Skeletal muscle satellite cell (primary cell): ENCODE data around the gene BET1.

ENCODE experiments used
- H3K27me3 ChIP-seq: 2 replicates; pipeline ENCODE4 v1.7.0; 2013; ENCODE audit warnings: low read length; ENCODE audit not compliant: control insufficient read depth, insufficient read depth
- H3K36me3 ChIP-seq: 2 replicates; pipeline ENCODE4 v1.7.0; 2013; ENCODE audit warnings: mild to moderate bottlenecking, control low read depth, low read length; ENCODE audit not compliant: insufficient read depth
- H3K4me1 ChIP-seq: 2 replicates; pipeline ENCODE4 v1.7.0; 2013; ENCODE audit warnings: low read length; ENCODE audit not compliant: control insufficient read depth, insufficient read depth
- H3K4me2 ChIP-seq: 2 replicates; pipeline ENCODE4 v1.7.0; 2013; ENCODE audit warnings: mild to moderate bottlenecking, low read length
- H3K4me3 ChIP-seq: 2 replicates; pipeline ENCODE4 v1.7.0; 2013; ENCODE audit warnings: low read length
- H3K9ac ChIP-seq: 2 replicates; pipeline ENCODE4 v1.7.0; 2013; ENCODE audit warnings: mild to moderate bottlenecking, low read depth, low read length, moderate library complexity
- H3K9me3 ChIP-seq: replicated peaks from 2 replicates; pipeline ENCODE4 v1.7.0; 2013; ENCODE audit warnings: mild to moderate bottlenecking, control low read depth, low read length

BET1 gene

GRCh38 chr7:94011714-94012353 lies 7.7 kb upstream of the BET1 start:
- Histone ChIP-seq H3K27me3 (peaks cover 4% of the 10 kb centered on the region), H3K4me1 (no peaks in the 10 kb centered on the region), H3K9me3 (no peaks in the 10 kb centered on the region), H3K4me3 (no peak overlapping the region), H3K4me2 (no peak overlapping the region), H3K9ac (no peak overlapping the region), H3K36me3 (no peaks in the 10 kb centered on the region)

GRCh38 chr7:94008537-94008936 lies 4.4 kb upstream of the BET1 start:
- Histone ChIP-seq H3K4me1 (peaks cover 5% of the 10 kb centered on the region), H3K9me3 (no peaks in the 10 kb centered on the region), H3K27me3 (no peaks in the 10 kb centered on the region), H3K9ac (no peak overlapping the region), H3K4me3 (no peak overlapping the region), H3K36me3 (no peaks in the 10 kb centered on the region), H3K4me2 (no peak overlapping the region)

- Histone ChIP-seq H3K36me3 (no peaks in the 10 kb centered on the region), H3K9me3 (no peaks in the 10 kb centered on the region), H3K4me3 (no peak overlapping the region), H3K4me1 (peaks cover 16% of the 10 kb centered on the region), H3K9ac (no peak overlapping the region), H3K4me2 (no peak overlapping the region), H3K27me3 (no peaks in the 10 kb centered on the region)
These were observed 1.6 kb upstream of the BET1 start for GRCh38 chr7:94005753-94006152.

GRCh38 chr7:94003446-94004023 lies 620 bp downstream of the BET1 start:
- Histone ChIP-seq H3K4me1 (peaks cover 16% of the 10 kb centered on the region), H3K36me3 (no peaks in the 10 kb centered on the region), H3K4me2 (peak overlapping the region; percentile 86), H3K4me3 (peak overlapping the region; percentile 88), H3K9ac (peak overlapping the region; percentile 98), H3K9me3 (no peaks in the 10 kb centered on the region), H3K27me3 (no peaks in the 10 kb centered on the region)

GRCh38 chr7:94001396-94001795 lies 2.8 kb downstream of the BET1 start:
- H3K4me3 ChIP-seq: no peak overlapping the region
- no peak overlapping the region for H3K9ac ChIP-seq
- no peaks in the 10 kb centered on the region for H3K27me3 ChIP-seq
- H3K36me3 ChIP-seq: peaks cover 9% of the 10 kb centered on the region
- H3K4me2 ChIP-seq: no peak overlapping the region
- H3K9me3 ChIP-seq: no peaks in the 10 kb centered on the region
- H3K4me1 ChIP-seq: peaks cover 16% of the 10 kb centered on the region

- Histone ChIP-seq H3K4me2 (no peak overlapping the region), H3K4me1 (peaks cover 5% of the 10 kb centered on the region), H3K9ac (no peak overlapping the region), H3K4me3 (no peak overlapping the region), H3K27me3 (no peaks in the 10 kb centered on the region), H3K36me3 (peaks cover 27% of the 10 kb centered on the region), H3K9me3 (no peaks in the 10 kb centered on the region)
These were observed 6.3 kb downstream of the BET1 start for GRCh38 chr7:93997868-93998267.

GRCh38 chr7:93992421-93993110 lies 11.6 kb downstream of the BET1 start:
- Histone ChIP-seq H3K4me3 (no peak overlapping the region), H3K27me3 (no peaks in the 10 kb centered on the region), H3K4me1 (no peaks in the 10 kb centered on the region), H3K36me3 (peaks cover 24% of the 10 kb centered on the region), H3K9me3 (no peaks in the 10 kb centered on the region), H3K9ac (no peak overlapping the region), H3K4me2 (no peak overlapping the region)

GRCh38 chr7:93987297-93987696 lies 16.9 kb downstream of the BET1 start:
- H3K4me3 ChIP-seq: no peak overlapping the region
- no peaks in the 10 kb centered on the region for H3K27me3 ChIP-seq
- no peak overlapping the region for H3K9ac ChIP-seq
- H3K4me1 ChIP-seq: no peaks in the 10 kb centered on the region
- H3K9me3 ChIP-seq: no peaks in the 10 kb centered on the region
- no peak overlapping the region for H3K4me2 ChIP-seq
- H3K36me3 ChIP-seq: no peaks in the 10 kb centered on the region

GRCh38 chr7:93985101-93985500 lies 19.1 kb downstream of the BET1 start:
- H3K36me3 ChIP-seq: no peaks in the 10 kb centered on the region
- H3K4me3 ChIP-seq: no peak overlapping the region
- no peaks in the 10 kb centered on the region for H3K9me3 ChIP-seq
- no peaks in the 10 kb centered on the region for H3K27me3 ChIP-seq
- H3K9ac ChIP-seq: no peak overlapping the region
- H3K4me2 ChIP-seq: no peak overlapping the region
- no peaks in the 10 kb centered on the region for H3K4me1 ChIP-seq

GRCh38 chr7:93984024-93984423 lies 20.1 kb downstream of the BET1 start:
- no peaks in the 10 kb centered on the region for H3K9me3 ChIP-seq
- H3K36me3 ChIP-seq: no peaks in the 10 kb centered on the region
- no peak overlapping the region for H3K4me2 ChIP-seq
- H3K27me3 ChIP-seq: no peaks in the 10 kb centered on the region
- H3K9ac ChIP-seq: no peak overlapping the region
- H3K4me1 ChIP-seq: no peaks in the 10 kb centered on the region
- H3K4me3 ChIP-seq: no peak overlapping the region

- Histone ChIP-seq H3K4me3 (no peak overlapping the region), H3K4me1 (no peaks in the 10 kb centered on the region), H3K9ac (no peak overlapping the region), H3K4me2 (no peak overlapping the region), H3K36me3 (no peaks in the 10 kb centered on the region), H3K9me3 (no peaks in the 10 kb centered on the region), H3K27me3 (no peaks in the 10 kb centered on the region)
These were observed 22.7 kb downstream of the BET1 start for GRCh38 chr7:93981480-93981874.
